GM12878 (cell line): Measurements from ENCODE around the gene SP110. TPM values are rescaled to one million over a fixed set of nuclear protein-coding genes. Genes with fewer than 3 reads are reported as not detected.

Experiments used
- ATAC-seq: fragments of 200-7000 bp; cut with Tn5 transposase; 3 replicates; pipeline ENCODE4 v1.9.1; 2020; ENCODE audit warnings: mild to moderate bottlenecking, moderate library complexity
- BruUV-seq: library from RNA; stranded (reverse); fragments of 400-500 nt; replicated peaks from 2 replicates; lab custom pipeline; 2021; lab: Mats Ljungman, UMichigan
- CTCF ChIA-PET: fragments of 300-600 bp; sonication (Branson Sonifier 250); formaldehyde crosslinking; extraction: SDS; loops from one replicate; lab custom pipeline; 2021; ENCODE audit warnings: inconsistent platforms; lab: Yijun Ruan, JAX
- POLR2A ChIA-PET: fragments of 350-600 bp; formaldehyde crosslinking; extraction: SDS; loops from one replicate; lab custom pipeline; 2021; ENCODE audit warnings: inconsistent platforms; lab: Charles Lee
- RAD21 ChIA-PET: fragments of 300-600 bp; sonication (Branson Sonifier 250); formaldehyde crosslinking; loops from one replicate; lab custom pipeline; 2023; ENCODE audit warnings: antibody characterized with exemption; ENCODE audit not compliant: unreplicated experiment; lab: Charles Lee
- SMC1A ChIA-PET: fragments of 300-600 bp; sonication (Branson Sonifier 250); formaldehyde crosslinking; loops from one replicate; lab custom pipeline; 2023; ENCODE audit not compliant: unreplicated experiment, uncharacterized antibody; lab: Charles Lee
- DNase-seq: peaks from one replicate; pipeline ENCODE4 v3.0.0-alpha.2; 2011; ENCODE audit warnings: low read depth, low spot score
- FAIRE-seq: peaks from 3 replicates; lab custom pipeline; 2011; peaks lifted over from hg19 to GRCh38; lab: Jason Lieb, UNC
- H2AFZ ChIP-seq: 2 replicates; pipeline ENCODE4 v1.6.0; 2011; ENCODE audit warnings: low read depth, low read length, control low read depth; ENCODE audit not compliant: control insufficient read depth
- H3K27ac ChIP-seq: 2 replicates; pipeline ENCODE4 v1.5.1; 2011; ENCODE audit warnings: control low read depth; ENCODE audit not compliant: control insufficient read depth, insufficient read depth
- H3K27me3 ChIP-seq, 2 experiments: replicated peaks in 1 of 2; 2 replicates each; pipeline versions ENCODE4 v1.6.0 to v1.6.1; 2011; ENCODE audit warnings: low read length in 1 of 2; ENCODE audit not compliant: control insufficient read depth in 2 of 2, insufficient read depth in 2 of 2
- H3K36me3 ChIP-seq, 2 experiments: 2 replicates each; pipeline ENCODE4 v1.5.1; 2011; ENCODE audit warnings: low read length in 1 of 2; ENCODE audit not compliant: control insufficient read depth in 2 of 2, insufficient read depth in 2 of 2
- H3K4me1 ChIP-seq: 2 replicates; pipeline ENCODE4 v1.6.1; 2011; ENCODE audit warnings: mild to moderate bottlenecking, low read length, moderate library complexity, mixed read lengths; ENCODE audit not compliant: control insufficient read depth, insufficient read depth
- H3K4me2 ChIP-seq: 2 replicates; pipeline ENCODE4 v1.6.0; 2011; ENCODE audit warnings: control low read depth; ENCODE audit not compliant: control insufficient read depth, insufficient read depth
- H3K4me3 ChIP-seq: fragments of 200-600 bp; sonication (generic); 2 replicates; pipeline ENCODE4 v1.5.1; 2016
- H3K79me2 ChIP-seq: 2 replicates; pipeline ENCODE4 v1.6.0; 2011; ENCODE audit warnings: low read length; ENCODE audit not compliant: control insufficient read depth, insufficient read depth
- H3K9ac ChIP-seq: 2 replicates; pipeline ENCODE4 v1.8.0; 2011; ENCODE audit warnings: low read length, control low read depth, mixed read lengths; ENCODE audit not compliant: control insufficient read depth, insufficient read depth
- H3K9me3 ChIP-seq: replicated peaks from 3 replicates; pipeline ENCODE4 v1.5.1; 2011; ENCODE audit warnings: mild to moderate bottlenecking, low read length; ENCODE audit not compliant: control insufficient read depth, insufficient read depth
- H4K20me1 ChIP-seq: 2 replicates; pipeline ENCODE4 v1.6.0; 2011; ENCODE audit not compliant: control insufficient read depth, insufficient read depth
- BMI1 ChIP-seq: fragments of 450-650 bp; IDR thresholded peaks from 2 replicates; pipeline ENCODE4 v1.6.1; 2016; ENCODE audit warnings: mild to moderate bottlenecking, moderate library complexity, borderline replicate concordance
- DPF2 ChIP-seq: fragments of 450-650 bp; IDR thresholded peaks from 2 replicates; pipeline ENCODE4 v1.6.1; 2017; ENCODE audit warnings: mild to moderate bottlenecking
- E2F4 ChIP-seq: IDR thresholded peaks from 2 replicates; pipeline ENCODE4 v1.6.1; 2012; ENCODE audit warnings: low read depth, low read length, improper control_type of control experiment
- HSF1 ChIP-seq: fragments of 150-350 bp; IDR thresholded peaks from 2 replicates; pipeline ENCODE4 v1.6.1; 2014; ENCODE audit warnings: mild to moderate bottlenecking, low read depth, low read length
- IKZF1 ChIP-seq: fragments of 450-650 bp; conservative IDR thresholded peaks from 2 replicates; pipeline ENCODE4 v1.6.1; 2017; ENCODE audit warnings: antibody characterized with exemption, mild to moderate bottlenecking
- KAT2A ChIP-seq: conservative IDR thresholded peaks from 2 replicates; pipeline ENCODE4 v1.6.1; 2011; ENCODE audit warnings: low read depth, low read length; ENCODE audit not compliant: control insufficient read depth
- PRDM15 ChIP-seq: fragments of 450-650 bp; formaldehyde crosslinking; IDR thresholded peaks from 2 replicates; pipeline ENCODE4 v1.4.0; 2020; ENCODE audit warnings: mild to moderate bottlenecking, moderate library complexity
- SMC3 ChIP-seq: IDR thresholded peaks from 2 replicates; pipeline ENCODE4 v1.6.1; 2011; ENCODE audit warnings: low read length, improper control_type of control experiment, borderline replicate concordance
- ZNF217 ChIP-seq: fragments of 450-650 bp; IDR thresholded peaks from 2 replicates; pipeline ENCODE4 v1.6.1; 2017; ENCODE audit warnings: antibody characterized with exemption, mild to moderate bottlenecking
- ZNF24 ChIP-seq: fragments of 450-650 bp; IDR thresholded peaks from 2 replicates; pipeline ENCODE4 v1.6.1; 2017; ENCODE audit warnings: antibody characterized with exemption, mild to moderate bottlenecking
- ZNF274 ChIP-seq: IDR thresholded peaks from one replicate; pipeline ENCODE4 v1.8.0; 2011; ENCODE audit not compliant: insufficient read length, insufficient read depth
- in situ Hi-C: fragments of 300-500 bp; cut with MboI; formaldehyde crosslinking; loops from 9 replicates; pipeline ENCODE4 v1.14.3; 2018; ENCODE audit warnings: mixed read lengths
- intact Hi-C: fragments of 100-400 bp; cut with micrococcal nuclease; formaldehyde crosslinking; loops from one replicate; pipeline ENCODE4 v1.14.2; 2022; ENCODE audit not compliant: unreplicated experiment
- polyA plus RNA-seq, 11 experiments: library from polyadenylated mRNA; depleted of rRNA in 4 of 11; unstranded in 6 of 11; stranded (reverse) in 5 of 11; fragments of >200 nt; fragmentation: Nextera tagmentation in 4 of 11; fragmentation: Illumina TruSeq in 1 of 11; extraction: Ambion mirVana in 4 of 11; extraction: Trizol in 1 of 11; gene quantifications; 1 replicate in 1 of 11; 2 replicates in 10 of 11; pipeline versions ENCODE4 v1.2.1 to v1.2.3, GENCODE V29; 2011 to 2016; ENCODE audit warnings: inconsistent platforms in 2 of 11, missing spikeins in 2 of 11, low read depth in 1 of 11
- total RNA-seq, 4 experiments: library from RNA; depleted of rRNA in 3 of 4; stranded (reverse); fragments of >200 nt in 3 of 4; fragmentation: Illumina TruSeq in 1 of 4; extraction: Trizol in 1 of 4; gene quantifications; 2 replicates each; pipeline versions ENCODE4 v1.2.1 to v1.2.3, GENCODE V29; 2013 to 2021

Gene SP110
- total and polyA plus RNA-seq, 10 of the 15 experiments (the other 5 are each of a cell fraction or from before 2014, with no cell fraction given), result 81.2 to 149 (median 100) TPM

GRCh38 chr2:230209422-230210051, 10.2 kb downstream of the SP110 start (continued):
- peak; percentile 95 for TF ChIP-seq DPF2
- TF ChIP-seq ZNF24, result no peak

GRCh38 chr2:230208576-230208975, 11.2 kb downstream of the SP110 start:
- H3K9me3 ChIP-seq, result no peaks in the 10 kb centered on the region
- in situ Hi-C loops, result loop anchor here (5.0 kb wide), 1 partner anchor 394 kb away; no protein-coding TSS in a partner anchor
- no peaks in the 10 kb centered on the region for H4K20me1 ChIP-seq
- H3K36me3 ChIP-seq, result peaks cover 13 to 68% of the 10 kb centered on the region in 2 experiments
- CTCF ChIA-PET, result interaction anchor here (1.1 to 6.3 kb wide), 5 partner anchors 9 to 402 kb away, joined by 3 to 36 read pairs (median 3); partner anchors contain the start of gene SP110
- no peak overlapping the region for H2AFZ ChIP-seq
- no peaks in the 10 kb centered on the region for H3K27me3 ChIP-seq
- RAD21 ChIA-PET, result interaction anchor here (1.0 to 4.2 kb wide), 6 partner anchors 10 to 61 kb away, joined by 3 to 30 read pairs (median 6); partner anchors contain the start of genes SP110 and SP140
- no peaks in the 10 kb centered on the region; the same call in none of the 2 replicates for H3K79me2 ChIP-seq
- H3K4me1 ChIP-seq, result peaks cover 50% of the 10 kb centered on the region
- no peak for DNase-seq
- POLR2A ChIA-PET, result interaction anchor here (1.0 to 2.6 kb wide), 2 partner anchors 11 to 18 kb away, joined by 5 to 11 read pairs; partner anchors contain the start of genes SP110 and SP140
- no peak for FAIRE-seq
- H3K4me2 ChIP-seq, result no peak overlapping the region
- H3K4me3 ChIP-seq, result no peak overlapping the region
- no peak for TF ChIP-seq ZNF274
- TF ChIP-seq PRDM15 (CRISPR knock-in tag), result no peak
- TF ChIP-seq HSF1, result no peak
- no peak for TF ChIP-seq IKZF1
- no peak for TF ChIP-seq BMI1
- TF ChIP-seq SMC3, result no peak
- TF ChIP-seq E2F4, result no peak
- no peak for TF ChIP-seq ZNF217
- no peak for TF ChIP-seq KAT2A
- SMC1A ChIA-PET, result interaction anchor here (0.7 to 9.6 kb wide), 9 partner anchors 10 to 402 kb away, joined by 3 to 121 read pairs (median 5); partner anchors contain the start of genes SP110 and SP140
- no peak overlapping the region for H3K9ac ChIP-seq
- no peak overlapping the region for H3K27ac ChIP-seq
- no peak for ATAC-seq
- intact Hi-C loops, result loop anchor here (5.0 kb wide), 1 partner anchor 109 kb away; no protein-coding TSS in a partner anchor
- BruUV-seq, result no TSS peak
